Endothelial cell of umbilical vein (primary cell): Measurements from ENCODE around the gene KDM3A. TPM values are rescaled to one million over a fixed set of nuclear protein-coding genes. Genes with fewer than 3 reads are reported as not detected.

Source experiments
- BruUV-seq: library from RNA; stranded (reverse); fragments of 400-500 nt; replicated peaks from 2 replicates; lab custom pipeline; 2021; lab: Mats Ljungman, UMichigan
- CTCF ChIA-PET: fragments of 300-600, 350-600 bp; sonication (Branson Sonifier 250); formaldehyde crosslinking; loops from one replicate; lab custom pipeline; 2021; ENCODE audit warnings: antibody characterized with exemption, inconsistent platforms; lab: Charles Lee
- POLR2A ChIA-PET: fragments of 300-600, 350-600 bp; sonication (Branson Sonifier 250); formaldehyde crosslinking; loops from one replicate; lab custom pipeline; 2021; ENCODE audit warnings: antibody characterized with exemption, inconsistent platforms; lab: Charles Lee
- DNase-seq: peaks from one replicate; pipeline ENCODE4 v3.0.0-alpha.2; 2011; ENCODE audit warnings: low read depth, low spot score
- FAIRE-seq: peaks from 2 replicates; lab custom pipeline; 2011; peaks lifted over from hg19 to GRCh38; lab: Jason Lieb, UNC
- H2AFZ ChIP-seq: 2 replicates; pipeline ENCODE4 v1.6.0; 2012; ENCODE audit warnings: low read depth, low read length, control low read depth, inconsistent platforms
- H3K27ac ChIP-seq: 2 replicates; pipeline ENCODE4 v1.5.1; 2011; ENCODE audit warnings: low read depth, mild to moderate bottlenecking, control low read depth, low read length, moderate library complexity; ENCODE audit not compliant: insufficient read depth
- H3K27me3 ChIP-seq, 2 experiments: 2 replicates each; pipeline versions ENCODE4 v1.6.0 to v1.6.1; 2011; ENCODE audit warnings: low read length in 2 of 2, mixed read lengths in 1 of 2; ENCODE audit not compliant: control insufficient read depth in 2 of 2, insufficient read depth in 2 of 2
- H3K36me3 ChIP-seq, 2 experiments: 2 replicates in 1 of 2; 3 replicates in 1 of 2; pipeline ENCODE4 v1.5.1; 2011; ENCODE audit warnings: low read length in 2 of 2, mild to moderate bottlenecking in 1 of 2, moderate library complexity in 1 of 2; ENCODE audit not compliant: control insufficient read depth in 2 of 2, insufficient read depth in 2 of 2; ENCODE audit errors: extremely low read depth in 1 of 2
- H3K4me1 ChIP-seq: 3 replicates; pipeline ENCODE4 v1.5.1; 2011; ENCODE audit warnings: mild to moderate bottlenecking, low read length; ENCODE audit not compliant: control insufficient read depth, insufficient read depth; ENCODE audit errors: extremely low read depth
- H3K4me2 ChIP-seq: 2 replicates; pipeline ENCODE4 v1.6.1; 2011; ENCODE audit warnings: low read length, control low read depth, mixed read lengths; ENCODE audit not compliant: insufficient read depth
- H3K4me3 ChIP-seq, 3 experiments: fragments of 200-600 bp in 1 of 3; sonication (generic), shearing (Covaris generic) in 1 of 3; replicated peaks in 1 of 3; 2 replicates each; pipeline ENCODE4 v1.5.1; 2011 to 2016; ENCODE audit warnings: control low read depth in 3 of 3, low read length in 3 of 3, mild to moderate bottlenecking in 2 of 3, inconsistent platforms in 1 of 3, low read depth in 1 of 3, moderate library complexity in 1 of 3; ENCODE audit not compliant: insufficient read depth in 1 of 3
- H3K79me2 ChIP-seq: 2 replicates; pipeline ENCODE4 v1.6.0; 2012; ENCODE audit warnings: low read length, inconsistent platforms; ENCODE audit not compliant: control insufficient read depth, insufficient read depth
- H3K9ac ChIP-seq: replicated peaks from 2 replicates; pipeline ENCODE3; 2011; ENCODE audit warnings: low read length, control low read depth; ENCODE audit not compliant: insufficient read depth; ENCODE audit errors: extremely low read depth
- H3K9me1 ChIP-seq: replicated peaks from 3 replicates; pipeline ENCODE4 v1.6.0; 2011; ENCODE audit warnings: mild to moderate bottlenecking, low read length; ENCODE audit not compliant: control insufficient read depth, insufficient read depth; ENCODE audit errors: extremely low read depth
- H3K9me3 ChIP-seq: replicated peaks from 2 replicates; pipeline ENCODE4 v1.5.1; 2012; ENCODE audit warnings: low read length, inconsistent platforms; ENCODE audit not compliant: control insufficient read depth, insufficient read depth
- H4K20me1 ChIP-seq: replicated peaks from 2 replicates; pipeline ENCODE3; 2011; ENCODE audit warnings: mild to moderate bottlenecking, low read length; ENCODE audit not compliant: control insufficient read depth, insufficient read depth; ENCODE audit errors: extremely low read depth
- EZH2 ChIP-seq: IDR thresholded peaks from 2 replicates; pipeline ENCODE4 v1.6.1; 2012; ENCODE audit warnings: borderline replicate concordance, low read depth, mild to moderate bottlenecking, moderate library complexity, low read length, inconsistent platforms; ENCODE audit not compliant: severe bottlenecking
- FOS ChIP-seq: IDR thresholded peaks from 2 replicates; pipeline ENCODE4 v1.6.1; 2011; ENCODE audit warnings: mild to moderate bottlenecking, low read length, moderate library complexity, borderline replicate concordance; ENCODE audit not compliant: insufficient read depth
- GATA2 ChIP-seq: IDR thresholded peaks from 2 replicates; pipeline ENCODE4 v1.7.0; 2011; ENCODE audit warnings: low read depth, mild to moderate bottlenecking, moderate library complexity, mixed read lengths, low read length; ENCODE audit not compliant: insufficient read length, insufficient read depth
- JUN ChIP-seq: IDR thresholded peaks from 2 replicates; pipeline ENCODE4 v1.6.1; 2011; ENCODE audit warnings: borderline replicate concordance, low read depth; ENCODE audit not compliant: insufficient read length, insufficient read depth
- MYC ChIP-seq: IDR thresholded peaks from one replicate; pipeline ENCODE4 v1.6.1; 2011; ENCODE audit warnings: mild to moderate bottlenecking, low read depth, low read length
- POLR2A ChIP-seq: IDR thresholded peaks from 2 replicates; pipeline ENCODE4 v1.6.1; 2012; ENCODE audit warnings: low read depth, mild to moderate bottlenecking, control low read depth, low read length
- POLR2AphosphoS5 ChIP-seq: IDR thresholded peaks from 2 replicates; pipeline ENCODE4 v1.6.1; 2012; ENCODE audit warnings: low read depth, mild to moderate bottlenecking, control low read depth, low read length, moderate library complexity; ENCODE audit not compliant: insufficient read depth
- dilution Hi-C: fragments of 300-500 bp; cut with MboI; formaldehyde crosslinking; loops from one replicate; pipeline ENCODE4 v1.15.0; 2019; ENCODE audit warnings: low sequenced_read_pairs; ENCODE audit not compliant: extremely low pct_ligation_motif_present
- intact Hi-C: fragments of 100-400 bp; cut with micrococcal nuclease; formaldehyde crosslinking; loops from one replicate; pipeline ENCODE4 v1.10.0; 2022
- polyA plus RNA-seq, 4 experiments: library from polyadenylated mRNA; depleted of rRNA in 3 of 4; stranded (reverse) in 3 of 4; unstranded in 1 of 4; fragments of >200 nt; gene quantifications; 2 replicates each; pipeline versions ENCODE4 v1.2.1 to v1.2.3, GENCODE V29; 2011 to 2012; ENCODE audit warnings: missing spikeins in 1 of 4
- total RNA-seq: library from RNA; stranded (reverse); gene quantifications from 2 replicates; pipeline ENCODE4 v1.2.3, GENCODE V29; 2021
- TF ChIP-seq, protein P1 (sequence below): IDR thresholded peaks from 2 replicates; pipeline ENCODE4 v1.6.1; 2011; ENCODE audit not compliant: insufficient read depth, insufficient read length
- TF ChIP-seq, protein P2 (sequence below), 2 donors: IDR thresholded peaks; 1 replicate in 1 of 2; 2 replicates in 1 of 2; pipeline ENCODE4 v1.5.1; 2011; ENCODE audit warnings: low read length in 2 of 2, mild to moderate bottlenecking in 2 of 2, moderate library complexity in 2 of 2, control low read depth in 1 of 2, inconsistent platforms in 1 of 2, low read depth in 1 of 2; ENCODE audit not compliant: insufficient read depth in 1 of 2; ENCODE audit errors: extremely low read depth in 1 of 2

The KDM3A gene
- total and polyA plus RNA-seq, 2 donors (not counting 3 experiments of a cell fraction or from before 2014, with no cell fraction given): 13.5 to 29.5 TPM

DNA sequence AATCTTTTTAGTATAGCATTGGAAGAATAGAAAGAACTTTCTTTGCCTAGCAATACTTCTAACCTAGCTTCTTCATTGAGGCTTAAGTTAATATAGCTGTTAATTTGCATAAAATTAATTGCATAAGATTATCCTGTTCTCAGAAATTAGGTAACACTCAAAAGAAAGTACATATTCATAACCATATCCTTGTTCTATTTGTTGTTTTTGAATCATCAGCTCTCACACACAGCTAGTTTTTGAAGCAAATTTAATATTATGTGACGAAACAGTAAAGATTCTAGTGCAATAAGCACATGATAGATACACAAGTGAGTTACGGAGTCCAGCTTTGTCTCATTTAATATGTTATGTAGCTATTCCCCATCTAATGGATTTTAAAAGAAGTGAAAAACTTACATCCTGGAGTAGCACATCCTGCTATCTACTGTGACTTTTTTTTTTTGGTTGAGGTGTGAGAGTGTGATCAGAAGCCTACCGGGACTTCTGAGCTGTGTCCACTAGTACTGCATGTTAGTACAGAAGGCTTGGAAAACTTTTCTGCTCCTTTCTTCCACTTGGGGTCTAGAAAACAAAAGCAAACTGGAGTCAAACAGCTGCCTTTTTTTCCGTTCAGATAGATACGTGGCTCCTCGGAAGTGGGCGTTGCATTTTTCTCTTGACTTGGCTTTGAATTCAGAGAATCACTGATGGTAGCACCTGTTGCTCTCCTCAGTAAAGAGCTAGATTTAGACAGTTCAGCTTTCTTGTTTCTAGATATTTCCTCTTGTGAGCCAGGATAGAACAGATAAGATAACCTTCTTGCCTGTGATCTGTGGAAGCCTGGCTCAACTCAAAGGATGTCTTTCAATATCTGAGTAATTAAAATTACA is 27.2 kb downstream of the KDM3A start:
- Histone ChIP-seq H2AFZ (no peak overlapping the region), H3K79me2 (no peaks in the 10 kb centered on the region), H3K4me1 (no peaks in the 10 kb centered on the region), H3K4me2 (no peak overlapping the region), H3K4me3 (no peak overlapping the region), H3K9me3 (no peaks in the 10 kb centered on the region), H3K27ac (no peak overlapping the region), H3K9ac (no peak overlapping the region), H3K9me1 (no peaks in the 10 kb centered on the region), H3K36me3 (peaks cover 14 to 17% of the 10 kb centered on the region in 2 experiments), H4K20me1 (no peaks in the 10 kb centered on the region), H3K27me3 (no peaks in the 10 kb centered on the region)
- intact Hi-C loops (no loop called here), dilution Hi-C loops (no loop called here)
- BruUV-seq: no TSS peak
- DNase-seq (no peak), FAIRE-seq (no peak)
- TF ChIP-seq, protein P1, sequence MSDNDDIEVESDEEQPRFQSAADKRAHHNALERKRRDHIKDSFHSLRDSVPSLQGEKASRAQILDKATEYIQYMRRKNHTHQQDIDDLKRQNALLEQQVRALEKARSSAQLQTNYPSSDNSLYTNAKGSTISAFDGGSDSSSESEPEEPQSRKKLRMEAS: no peak
- TF ChIP-seq MYC: no peak
- no peak for TF ChIP-seq GATA2
- TF ChIP-seq FOS: no peak
- TF ChIP-seq JUN: no peak
- no peak for TF ChIP-seq POLR2AphosphoS5
- TF ChIP-seq, protein P2, sequence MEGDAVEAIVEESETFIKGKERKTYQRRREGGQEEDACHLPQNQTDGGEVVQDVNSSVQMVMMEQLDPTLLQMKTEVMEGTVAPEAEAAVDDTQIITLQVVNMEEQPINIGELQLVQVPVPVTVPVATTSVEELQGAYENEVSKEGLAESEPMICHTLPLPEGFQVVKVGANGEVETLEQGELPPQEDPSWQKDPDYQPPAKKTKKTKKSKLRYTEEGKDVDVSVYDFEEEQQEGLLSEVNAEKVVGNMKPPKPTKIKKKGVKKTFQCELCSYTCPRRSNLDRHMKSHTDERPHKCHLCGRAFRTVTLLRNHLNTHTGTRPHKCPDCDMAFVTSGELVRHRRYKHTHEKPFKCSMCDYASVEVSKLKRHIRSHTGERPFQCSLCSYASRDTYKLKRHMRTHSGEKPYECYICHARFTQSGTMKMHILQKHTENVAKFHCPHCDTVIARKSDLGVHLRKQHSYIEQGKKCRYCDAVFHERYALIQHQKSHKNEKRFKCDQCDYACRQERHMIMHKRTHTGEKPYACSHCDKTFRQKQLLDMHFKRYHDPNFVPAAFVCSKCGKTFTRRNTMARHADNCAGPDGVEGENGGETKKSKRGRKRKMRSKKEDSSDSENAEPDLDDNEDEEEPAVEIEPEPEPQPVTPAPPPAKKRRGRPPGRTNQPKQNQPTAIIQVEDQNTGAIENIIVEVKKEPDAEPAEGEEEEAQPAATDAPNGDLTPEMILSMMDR (IDR thresholded peaks at IDR 0.05; ENCODE audit: extremely low read depth in 1 of 2, insufficient read depth in 1 of 2, low read depth in 1 of 2, low read length in 2 of 2): no peak
- no peak for TF ChIP-seq POLR2A
- no peak for TF ChIP-seq EZH2
- ChIA-PET POLR2A (no interaction called here), CTCF (interaction anchor here (0.8 to 2.0 kb wide), 2 partner anchors 11 to 12 kb away, joined by 3 to 8 read pairs; no protein-coding TSS in a partner anchor)
